ENCODE results near the gene ARPC1A. TPM values are rescaled to one million over a fixed set of nuclear protein-coding genes. Genes with fewer than 3 reads are reported as not detected.
"Not testable (repeated sequence)": the region's sequence is repeated elsewhere in the genome, so short reads cannot be mapped to it uniquely, and the experiment has no call there.

The ARPC1A gene
- polyA plus RNA-seq, 1 of the 3 experiments (the other 2 are of a cell fraction), result 306 TPM

- CTCF ChIA-PET, result no interaction called here
Measured at GRCh38 chr7:99410635-99411034, 84.9 kb downstream of the ARPC1A start.

GRCh38 chr7:99415513-99416127 lies 89.9 kb downstream of the ARPC1A start:
- Histone ChIP-seq H3K79me2 (ENCODE audit: insufficient read depth) (peaks cover 57% of the 10 kb centered on the region), H3K36me3 (replicated peaks in 1 of 2; ENCODE audit: control insufficient read depth in 1 of 2, insufficient read depth in 2 of 2, low read length in 1 of 2) (peaks cover 71 to 91% of the 10 kb centered on the region in 2 experiments), H3K27ac (ENCODE audit: low read depth in 2 of 2, low read length in 1 of 2) (0 out of 4 replicates have a peak overlapping the region, but pooled peaks of 1 of the 2 experiments have one; percentile 6), H3F3A (replicated peaks; ENCODE audit: insufficient read depth) (peaks cover 30% of the 10 kb centered on the region)
- 43% methylated on average over 17 of the region's 17 CpGs for WGBS (ENCODE audit: low lambda C conversion rate)
- H3K4me2 ChIP-seq; DNase-seq; H3K9me2 ChIP-seq; H3K9ac ChIP-seq; H2AFZ ChIP-seq (ENCODE audit: low read depth); H3K4me3 ChIP-seq (ENCODE audit: low read depth in 2 of 2, low read length in 1 of 2); H3K9me3 ChIP-seq; H4K20me1 ChIP-seq (ENCODE audit: insufficient read depth); POLR2A ChIA-PET; H3K4me1 ChIP-seq (ENCODE audit: control insufficient read depth in 1 of 2, insufficient read depth in 2 of 2, low read depth in 1 of 2, low read length in 1 of 2); H3K27me3 ChIP-seq (ENCODE audit: insufficient read depth): not testable (repeated sequence)
- CTCF ChIA-PET, result interaction anchor here (0.6 to 2.2 kb wide), 12 partner anchors 8 to 375 kb away, joined by 3 to 10 read pairs (median 3); no protein-coding TSS in a partner anchor
- peak; percentile 55 for TF ChIP-seq SMC3 (IDR thresholded peaks at IDR 0.05; ENCODE audit: low read depth, low read length)
- peak; percentile 78 for TF ChIP-seq CTCF (IDR thresholded peaks at IDR 0.05)
- TF ChIP-seq RAD21 (IDR thresholded peaks at IDR 0.05; ENCODE audit: low read length), result peak; percentile 72

More at GRCh38 chr7:99410635-99411034, 84.9 kb downstream of the ARPC1A start:
- no peaks in the 10 kb centered on the region for H3K27me3 ChIP-seq (ENCODE audit: insufficient read depth)
- peak overlapping the region; percentile 91; the same call in 1 of the 2 replicates for H3K4me2 ChIP-seq
- peak overlapping the region in 1 of 2 experiments; percentile 99; a peak in 1 of 4 replicates for H3K27ac ChIP-seq (ENCODE audit: low read depth in 2 of 2, low read length in 1 of 2)
- H3K36me3 ChIP-seq (replicated peaks in 1 of 2; ENCODE audit: control insufficient read depth in 1 of 2, insufficient read depth in 2 of 2, low read length in 1 of 2), result peaks cover 36 to 53% of the 10 kb centered on the region in 2 experiments
- H3K9me2 ChIP-seq, result no peaks in the 10 kb centered on the region
- H3K79me2 ChIP-seq (ENCODE audit: insufficient read depth), result peaks cover 95% of the 10 kb centered on the region
- DNase-seq, result no peak
- TF ChIP-seq GABPA (IDR thresholded peaks at IDR 0.05; ENCODE audit: low read depth) (no peak), IRF3 (IDR thresholded peaks at IDR 0.05; ENCODE audit: low read depth, low read length) (no peak), SMC3 (IDR thresholded peaks at IDR 0.05; ENCODE audit: low read depth, low read length) (no peak), NFIC (IDR thresholded peaks at IDR 0.05; ENCODE audit: borderline replicate concordance) (no peak), YY1 (IDR thresholded peaks at IDR 0.05; ENCODE audit: low read depth) (no peak), TAF1 (IDR thresholded peaks at IDR 0.05; ENCODE audit: borderline replicate concordance, low read depth, low read length) (no peak), RXRA (IDR thresholded peaks at IDR 0.05; ENCODE audit: borderline replicate concordance, low read depth) (no peak), PBX3 (IDR thresholded peaks at IDR 0.05) (no peak), MAX (IDR thresholded peaks at IDR 0.05; ENCODE audit: low read depth) (no peak)
- peaks cover 27% of the 10 kb centered on the region for H3F3A ChIP-seq (replicated peaks; ENCODE audit: insufficient read depth)
- peak overlapping the region in 1 of 2 experiments; percentile 97; a peak in 1 of 4 replicates for H3K4me3 ChIP-seq (ENCODE audit: low read depth in 2 of 2, low read length in 1 of 2)
- no peaks in the 10 kb centered on the region for H3K9me3 ChIP-seq
- no peak overlapping the region for H2AFZ ChIP-seq (ENCODE audit: low read depth)
- 76% methylated on average over 2 of the region's 2 CpGs for WGBS (ENCODE audit: low lambda C conversion rate)
- POLR2A ChIA-PET, result no interaction called here
- H3K4me1 ChIP-seq (ENCODE audit: control insufficient read depth in 1 of 2, insufficient read depth in 2 of 2, low read depth in 1 of 2, low read length in 1 of 2), result peaks cover 15 to 19% of the 10 kb centered on the region in 2 experiments; a peak in 3 of 4 replicates
- H3K9ac ChIP-seq, result no peak overlapping the region
- H4K20me1 ChIP-seq (ENCODE audit: insufficient read depth), result peaks cover 32% of the 10 kb centered on the region

Other genes starting within 250 kb of the ARPC1A start
- 12.9 and 13.8 TPM in 2 replicates for gene SMURF1, start 181.8 kb upstream of the ARPC1A start, polyA plus RNA-seq (2012; rRNA removed)
- not detected in 2 replicates for gene KPNA7, start 117.8 kb upstream of the ARPC1A start, polyA plus RNA-seq (2012; rRNA removed)
- gene MYH16, start 53.1 kb upstream of the ARPC1A start, polyA plus RNA-seq (2012; rRNA removed), result 0.19 and 0.41 TPM in 2 replicates
- 549 and 836 TPM in 2 replicates for gene ARPC1B, start 48.8 kb downstream of the ARPC1A start, polyA plus RNA-seq (2012; rRNA removed)
- gene PDAP1, start 82.7 kb downstream of the ARPC1A start, polyA plus RNA-seq (2012; rRNA removed), result 296 and 389 TPM in 2 replicates
- gene BUD31, start 83.1 kb downstream of the ARPC1A start, polyA plus RNA-seq (2012; rRNA removed), result 124 and 162 TPM in 2 replicates
- 7.4 and 8.2 TPM in 2 replicates for gene PTCD1, start 112.9 kb downstream of the ARPC1A start, polyA plus RNA-seq (2012; rRNA removed)
- gene CPSF4, start 113.0 kb downstream of the ARPC1A start, polyA plus RNA-seq (2012; rRNA removed), result 101 and 107 TPM in 2 replicates
- 2,495 and 4,591 TPM in 2 replicates for gene ATP5MF, start 140.3 kb downstream of the ARPC1A start, polyA plus RNA-seq (2012; rRNA removed)
- gene ZNF789, start 147.0 kb downstream of the ARPC1A start, polyA plus RNA-seq (2012; rRNA removed), result 27.7 and 34.5 TPM in 2 replicates
- 19.6 and 19.8 TPM in 2 replicates for gene ZNF394, start 174.4 kb downstream of the ARPC1A start, polyA plus RNA-seq (2012; rRNA removed)
- gene ZKSCAN5, start 178.8 kb downstream of the ARPC1A start, polyA plus RNA-seq (2012; rRNA removed), result 7.5 and 9.1 TPM in 2 replicates
- gene FAM200A, start 226.2 kb downstream of the ARPC1A start, polyA plus RNA-seq (2012; rRNA removed), result 6.2 and 8.2 TPM in 2 replicates
- 113 and 144 TPM in 2 replicates for gene ZNF655, start 232.7 kb downstream of the ARPC1A start, polyA plus RNA-seq (2012; rRNA removed)

Data from SK-N-SH (cell line).